Fibroblast of lung (primary cell): ENCODE measurements around the gene PHRF1.

Experiments used
- EZH2 ChIP-seq: IDR thresholded peaks from 2 replicates; pipeline ENCODE4 v1.5.1; 2012; ENCODE audit warnings: low read length, control low read depth, mild to moderate bottlenecking; ENCODE audit errors: missing control alignments
- TF ChIP-seq, protein P1 (sequence below), 2 donors: IDR thresholded peaks in 1 of 2; conservative IDR thresholded peaks in 1 of 2; 1 replicate in 1 of 2; 2 replicates in 1 of 2; pipeline ENCODE4 v1.5.1; 2011 to 2012; ENCODE audit warnings: low read length in 2 of 2, control low read depth in 1 of 2, inconsistent platforms in 1 of 2, low read depth in 1 of 2, mild to moderate bottlenecking in 1 of 2

DNA sequence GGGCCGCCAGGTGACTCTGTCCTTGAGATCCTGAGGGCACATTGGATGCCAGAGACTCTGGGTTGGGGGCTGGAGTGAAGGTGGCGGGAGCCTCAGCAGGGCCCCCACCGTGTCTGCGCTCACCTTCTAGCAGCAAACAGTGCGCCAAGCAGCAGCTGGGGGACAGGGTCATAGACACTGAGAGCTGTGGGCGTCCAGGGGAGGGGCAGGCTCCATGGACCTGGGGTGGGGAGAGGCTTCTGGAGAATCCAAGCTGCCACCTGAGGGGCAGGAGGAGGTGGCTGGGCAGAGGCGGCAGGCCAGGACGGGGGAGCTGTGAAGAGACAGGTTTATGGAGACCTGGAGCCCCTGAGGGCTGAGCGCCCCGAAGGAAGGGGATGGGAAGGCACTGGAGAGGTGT, 8.0 kb downstream of the PHRF1 start:
- TF ChIP-seq, protein P1, sequence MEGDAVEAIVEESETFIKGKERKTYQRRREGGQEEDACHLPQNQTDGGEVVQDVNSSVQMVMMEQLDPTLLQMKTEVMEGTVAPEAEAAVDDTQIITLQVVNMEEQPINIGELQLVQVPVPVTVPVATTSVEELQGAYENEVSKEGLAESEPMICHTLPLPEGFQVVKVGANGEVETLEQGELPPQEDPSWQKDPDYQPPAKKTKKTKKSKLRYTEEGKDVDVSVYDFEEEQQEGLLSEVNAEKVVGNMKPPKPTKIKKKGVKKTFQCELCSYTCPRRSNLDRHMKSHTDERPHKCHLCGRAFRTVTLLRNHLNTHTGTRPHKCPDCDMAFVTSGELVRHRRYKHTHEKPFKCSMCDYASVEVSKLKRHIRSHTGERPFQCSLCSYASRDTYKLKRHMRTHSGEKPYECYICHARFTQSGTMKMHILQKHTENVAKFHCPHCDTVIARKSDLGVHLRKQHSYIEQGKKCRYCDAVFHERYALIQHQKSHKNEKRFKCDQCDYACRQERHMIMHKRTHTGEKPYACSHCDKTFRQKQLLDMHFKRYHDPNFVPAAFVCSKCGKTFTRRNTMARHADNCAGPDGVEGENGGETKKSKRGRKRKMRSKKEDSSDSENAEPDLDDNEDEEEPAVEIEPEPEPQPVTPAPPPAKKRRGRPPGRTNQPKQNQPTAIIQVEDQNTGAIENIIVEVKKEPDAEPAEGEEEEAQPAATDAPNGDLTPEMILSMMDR (conservative IDR thresholded peaks at IDR 0.05 in 1 of 2, IDR thresholded peaks at IDR 0.05 in 1 of 2; ENCODE audit: low read depth in 1 of 2, low read length in 2 of 2), result no peak
- TF ChIP-seq EZH2, result no peak
